Body of pancreas (tissue), 4 donors: ENCODE measurements around the gene GIMAP6.

Source experiments
- CTCF ChIP-seq, 7 experiments: fragments of 450-650 bp in 4 of 7; fragments of 200-600 bp in 3 of 7; sonication (generic) in 3 of 7; IDR thresholded peaks; one replicate each; pipeline ENCODE4 v1.5.1; 2016 to 2019; ENCODE audit warnings: antibody characterized with exemption in 7 of 7
- POLR2A ChIP-seq, 3 donors: fragments of 450-650 bp; IDR thresholded peaks; one replicate each; pipeline ENCODE4 v1.6.1; 2016; ENCODE audit warnings: antibody characterized with exemption in 3 of 3, mild to moderate bottlenecking in 2 of 3

- TF ChIP-seq CTCF (IDR thresholded peaks at IDR 0.05) (no peak), POLR2A (IDR thresholded peaks at IDR 0.05) (no peak)
These were observed 19.3 kb downstream of the GIMAP6 start for GRCh38 chr7:150612925-150613324.
